ENCODE measurements around the gene FXYD6.

The FXYD6 gene

GRCh38 chr11:117860139-117860538, 16.3 kb downstream of the FXYD6 start:
- TF ChIP-seq, protein P1, sequence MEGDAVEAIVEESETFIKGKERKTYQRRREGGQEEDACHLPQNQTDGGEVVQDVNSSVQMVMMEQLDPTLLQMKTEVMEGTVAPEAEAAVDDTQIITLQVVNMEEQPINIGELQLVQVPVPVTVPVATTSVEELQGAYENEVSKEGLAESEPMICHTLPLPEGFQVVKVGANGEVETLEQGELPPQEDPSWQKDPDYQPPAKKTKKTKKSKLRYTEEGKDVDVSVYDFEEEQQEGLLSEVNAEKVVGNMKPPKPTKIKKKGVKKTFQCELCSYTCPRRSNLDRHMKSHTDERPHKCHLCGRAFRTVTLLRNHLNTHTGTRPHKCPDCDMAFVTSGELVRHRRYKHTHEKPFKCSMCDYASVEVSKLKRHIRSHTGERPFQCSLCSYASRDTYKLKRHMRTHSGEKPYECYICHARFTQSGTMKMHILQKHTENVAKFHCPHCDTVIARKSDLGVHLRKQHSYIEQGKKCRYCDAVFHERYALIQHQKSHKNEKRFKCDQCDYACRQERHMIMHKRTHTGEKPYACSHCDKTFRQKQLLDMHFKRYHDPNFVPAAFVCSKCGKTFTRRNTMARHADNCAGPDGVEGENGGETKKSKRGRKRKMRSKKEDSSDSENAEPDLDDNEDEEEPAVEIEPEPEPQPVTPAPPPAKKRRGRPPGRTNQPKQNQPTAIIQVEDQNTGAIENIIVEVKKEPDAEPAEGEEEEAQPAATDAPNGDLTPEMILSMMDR (IDR thresholded peaks at IDR 0.05), result no peak
- H3K4me1 ChIP-seq (ENCODE audit: control insufficient read depth in 1 of 2, insufficient read depth in 1 of 2, low read depth in 1 of 2, low read length in 1 of 2), result no peaks in the 10 kb centered on the region

GRCh38 chr11:117859488-117860112, 16.9 kb downstream of the FXYD6 start:
- Histone ChIP-seq H3K27ac (no peak overlapping the region), H3K4me3 (ENCODE audit: low read depth in 1 of 2, low read length in 1 of 2) (no peak overlapping the region), H3K36me3 (no peaks in the 10 kb centered on the region), H3K4me1 (ENCODE audit: control insufficient read depth in 1 of 2, insufficient read depth in 1 of 2, low read depth in 1 of 2, low read length in 1 of 2) (no peaks in the 10 kb centered on the region), H3K27me3 (no peaks in the 10 kb centered on the region), H3K9me3 (no peaks in the 10 kb centered on the region)
- TF ChIP-seq, protein P1 (IDR thresholded peaks at IDR 0.05), result no peak

More at GRCh38 chr11:117860139-117860538, 16.3 kb downstream of the FXYD6 start:
- no peaks in the 10 kb centered on the region for H3K9me3 ChIP-seq
- H3K27me3 ChIP-seq, result no peaks in the 10 kb centered on the region
- no peak overlapping the region for H3K4me3 ChIP-seq (ENCODE audit: low read depth in 1 of 2, low read length in 1 of 2)
- H3K27ac ChIP-seq, result no peak overlapping the region
- no peaks in the 10 kb centered on the region for H3K36me3 ChIP-seq

DNA sequence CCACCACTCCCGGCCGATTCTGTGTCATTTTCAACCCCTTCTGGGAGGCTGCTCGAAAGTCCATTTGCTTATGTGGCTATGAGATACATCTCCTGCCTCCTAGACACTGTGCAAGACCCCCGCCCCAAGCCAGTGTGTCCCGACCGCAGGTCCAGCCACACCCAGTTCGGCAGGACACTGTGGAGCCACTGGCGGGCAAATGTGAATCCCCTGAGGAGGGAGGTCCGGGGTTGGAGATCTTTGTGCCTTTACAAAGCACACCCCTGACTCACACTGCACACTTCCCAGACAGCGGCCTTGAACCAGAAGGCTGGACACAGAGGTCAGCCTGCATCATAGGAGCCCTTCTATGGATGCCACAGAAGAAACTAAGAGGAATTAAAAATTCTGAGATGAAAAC, 17.4 kb downstream of the FXYD6 start:
- no peaks in the 10 kb centered on the region for H3K4me1 ChIP-seq (ENCODE audit: control insufficient read depth in 1 of 2, insufficient read depth in 1 of 2, low read depth in 1 of 2, low read length in 1 of 2)
- no peaks in the 10 kb centered on the region for H3K36me3 ChIP-seq
- no peak overlapping the region for H3K4me3 ChIP-seq (ENCODE audit: low read depth in 1 of 2, low read length in 1 of 2)

GRCh38 chr11:117857734-117858414, 18.6 kb downstream of the FXYD6 start:
- no peak overlapping the region for H3K27ac ChIP-seq
- H3K27me3 ChIP-seq, result no peaks in the 10 kb centered on the region
- H3K9me3 ChIP-seq, result no peaks in the 10 kb centered on the region
- TF ChIP-seq, protein P1 (IDR thresholded peaks at IDR 0.05), result no peak
- H3K4me3 ChIP-seq (ENCODE audit: low read depth in 1 of 2, low read length in 1 of 2), result no peak overlapping the region
- no peaks in the 10 kb centered on the region for H3K36me3 ChIP-seq
- H3K4me1 ChIP-seq (ENCODE audit: control insufficient read depth in 1 of 2, insufficient read depth in 1 of 2, low read depth in 1 of 2, low read length in 1 of 2), result no peaks in the 10 kb centered on the region

More for the DNA sequence above, 17.4 kb downstream of the FXYD6 start:
- TF ChIP-seq, protein P1 (IDR thresholded peaks at IDR 0.05), result no peak
- Histone ChIP-seq H3K9me3 (no peaks in the 10 kb centered on the region), H3K27me3 (no peaks in the 10 kb centered on the region), H3K27ac (no peak overlapping the region)

DNA sequence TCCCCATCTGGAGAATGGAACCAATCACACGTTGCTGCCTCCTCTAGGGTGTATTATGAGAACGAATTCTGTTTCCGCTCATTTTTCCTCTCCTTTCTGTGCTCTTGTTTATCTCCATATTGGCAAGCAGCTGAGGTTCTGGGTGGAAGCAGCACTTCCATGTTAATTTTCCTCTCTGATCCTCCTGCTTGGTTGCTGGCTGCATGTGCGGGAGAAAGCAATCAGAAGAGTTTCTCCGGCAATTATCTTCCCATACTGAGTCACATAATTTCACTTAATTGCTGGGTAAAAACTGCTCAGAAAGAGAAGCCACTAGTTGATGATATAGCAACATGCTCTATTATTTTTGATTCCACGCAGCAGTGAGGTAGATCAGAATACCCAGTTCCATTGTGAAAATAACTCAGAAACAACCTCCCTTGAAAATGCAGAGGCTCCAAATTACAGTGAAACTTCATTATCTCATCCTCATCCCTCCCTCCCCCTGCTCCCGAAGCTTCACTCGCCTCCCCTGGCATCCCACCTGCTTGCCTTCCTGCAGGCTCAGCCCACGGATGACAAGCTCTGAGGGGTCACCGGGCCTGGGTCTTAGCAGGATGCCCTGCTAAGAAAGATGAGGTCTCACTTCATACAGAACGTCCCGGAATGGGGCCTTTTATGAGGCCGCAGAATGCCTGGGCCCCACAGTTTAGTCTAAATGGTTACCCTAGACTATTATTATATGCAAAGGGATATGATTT, 20.4 kb downstream of the FXYD6 start:
- H3K4me1 ChIP-seq (ENCODE audit: control insufficient read depth in 1 of 2, insufficient read depth in 1 of 2, low read depth in 1 of 2, low read length in 1 of 2), result no peaks in the 10 kb centered on the region
- TF ChIP-seq, protein P1 (IDR thresholded peaks at IDR 0.05), result no peak
- H3K36me3 ChIP-seq, result no peaks in the 10 kb centered on the region
- H3K9me3 ChIP-seq, result no peaks in the 10 kb centered on the region
- H3K4me3 ChIP-seq (ENCODE audit: low read depth in 1 of 2, low read length in 1 of 2), result no peak overlapping the region
- no peak overlapping the region for H3K27ac ChIP-seq
- H3K27me3 ChIP-seq, result no peaks in the 10 kb centered on the region
